Panc1 (cell line): ENCODE results near the gene LRRC23. TPM values are rescaled to one million over a fixed set of nuclear protein-coding genes. Genes with fewer than 3 reads are reported as not detected.

Source experiments
- ATAC-seq: fragments of 200-7000 bp; cut with Tn5 transposase; 2 replicates; pipeline ENCODE4 v1.9.1; 2020; ENCODE audit warnings: mild to moderate bottlenecking, moderate library complexity
- BruUV-seq: library from RNA; stranded (reverse); fragments of 400-500 nt; replicated peaks from 2 replicates; lab custom pipeline; 2021; lab: Mats Ljungman, UMichigan
- CTCF ChIA-PET: fragments of 300-600 bp; sonication (Branson Sonifier 250); formaldehyde crosslinking; loops from one replicate; lab custom pipeline; 2022; ENCODE audit warnings: antibody characterized with exemption; lab: Charles Lee
- POLR2A ChIA-PET: fragments of 300-600 bp; sonication (Branson Sonifier 250); formaldehyde crosslinking; loops from one replicate; lab custom pipeline; 2022; ENCODE audit warnings: antibody characterized with exemption; lab: Charles Lee
- DNase-seq: peaks from one replicate; pipeline ENCODE4 v3.0.0-alpha.2; 2010; ENCODE audit warnings: low read depth, low spot score
- H3K27ac ChIP-seq: 2 replicates; pipeline ENCODE4 v1.5.1; 2011; ENCODE audit warnings: mild to moderate bottlenecking, low read length, inconsistent platforms
- H3K27me3 ChIP-seq: fragments of 200-500 bp; sonication (Bioruptor generic); 2 replicates; pipeline ENCODE4 v1.6.0; 2014; ENCODE audit warnings: low read length, inconsistent platforms; ENCODE audit not compliant: control insufficient read depth, insufficient read depth
- H3K36me3 ChIP-seq: fragments of 200-500 bp; sonication (Bioruptor generic); 2 replicates; pipeline ENCODE4 v1.5.1; 2014; ENCODE audit warnings: inconsistent platforms, mild to moderate bottlenecking, low read length, moderate library complexity; ENCODE audit not compliant: control insufficient read depth, insufficient read depth
- H3K4me1 ChIP-seq: 2 replicates; pipeline ENCODE4 v1.5.1; 2011; ENCODE audit warnings: inconsistent platforms, mild to moderate bottlenecking, low read length, moderate library complexity; ENCODE audit not compliant: control insufficient read depth, insufficient read depth
- H3K4me3 ChIP-seq, 2 experiments: 2 replicates each; pipeline ENCODE4 v1.5.1; 2011 to 2012; ENCODE audit warnings: low read depth in 2 of 2, low read length in 2 of 2, mild to moderate bottlenecking in 2 of 2, inconsistent platforms in 1 of 2, moderate library complexity in 1 of 2
- H3K9me3 ChIP-seq: fragments of 200-500 bp; sonication (Bioruptor generic); 2 replicates; pipeline ENCODE4 v1.5.1; 2014; ENCODE audit warnings: low read depth, mild to moderate bottlenecking, inconsistent platforms, low read length, moderate library complexity; ENCODE audit not compliant: control insufficient read depth, insufficient read depth
- POLR2AphosphoS5 ChIP-seq: IDR thresholded peaks from 2 replicates; pipeline ENCODE4 v1.6.1; 2012; ENCODE audit warnings: mild to moderate bottlenecking, low read depth, low read length, moderate library complexity
- SIN3A ChIP-seq: IDR thresholded peaks from 2 replicates; pipeline ENCODE4 v1.6.1; 2012; ENCODE audit warnings: low read depth, mild to moderate bottlenecking, low read length, moderate library complexity, borderline replicate concordance; ENCODE audit not compliant: insufficient read depth
- TCF7L2 ChIP-seq: IDR thresholded peaks from 2 replicates; pipeline ENCODE4 v1.6.1; 2011; ENCODE audit warnings: mild to moderate bottlenecking, low read depth, low read length, inconsistent platforms
- in situ Hi-C: cut with HindIII; loops from 2 replicates; pipeline ENCODE4 v1.10.0; 2016; ENCODE audit warnings: low sequenced_read_pairs, low pct_unique_long_range_greater_than_20kb
- intact Hi-C: fragments of 100-400 bp; cut with micrococcal nuclease; formaldehyde crosslinking; loops from one replicate; pipeline ENCODE4 v1.10.0; 2022; ENCODE audit not compliant: unreplicated experiment
- total RNA-seq: library from RNA; stranded (reverse); gene quantifications from one replicate; pipeline ENCODE4 v1.2.1, GENCODE V29; 2021; ENCODE audit not compliant: unreplicated experiment
- TF ChIP-seq, protein P1 (sequence below): fragments of 450-650 bp; IDR thresholded peaks from 2 replicates; pipeline ENCODE4 v1.5.1; 2017; ENCODE audit warnings: mild to moderate bottlenecking
- TF ChIP-seq, protein P2 (sequence below), 2 experiments: IDR thresholded peaks; 2 replicates each; pipeline ENCODE4 v1.6.1; 2011 to 2012; ENCODE audit warnings: low read depth in 2 of 2, control low read depth in 1 of 2, low read length in 1 of 2, mild to moderate bottlenecking in 1 of 2, moderate library complexity in 1 of 2; ENCODE audit not compliant: insufficient read depth in 1 of 2

The LRRC23 gene
- total RNA-seq, 1 experiment from 2014 or later, result 6.5 TPM

DNA sequence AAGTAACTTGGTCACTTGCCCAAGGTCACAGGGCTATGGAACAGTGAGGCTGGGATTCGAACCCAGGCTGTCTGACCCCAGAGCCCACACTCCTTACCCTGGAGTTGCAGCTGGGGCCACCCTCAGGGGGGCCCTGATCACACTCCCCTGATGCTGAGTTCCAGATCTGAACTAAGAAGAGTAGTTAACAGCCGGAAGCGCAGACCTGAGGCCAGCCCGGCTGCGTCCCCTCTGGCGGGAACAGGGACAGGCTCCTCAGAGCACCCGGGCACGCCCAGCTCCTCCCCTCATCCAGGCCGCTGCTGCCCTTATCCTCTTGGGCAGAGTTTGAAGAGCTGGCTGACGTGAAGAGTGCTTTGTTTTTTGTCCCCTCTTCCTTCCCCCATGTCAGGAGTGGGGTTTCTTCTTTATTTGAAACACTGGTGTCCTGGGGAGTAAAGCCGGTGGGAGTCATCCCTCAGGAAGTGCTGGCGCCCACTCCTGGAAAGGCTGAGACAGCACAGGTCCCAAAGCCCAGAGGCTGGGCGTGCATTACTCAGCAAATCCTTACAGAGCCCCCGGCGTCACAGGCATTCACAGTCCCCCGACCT lies 57.2 kb downstream of the LRRC23 start:
- ChIA-PET POLR2A (no interaction called here), CTCF (interaction anchor here (1.0 kb wide), 1 partner anchor 15 kb away, joined by 3 read pairs; no protein-coding TSS in a partner anchor)
- peaks cover 11% of the 10 kb centered on the region for H3K36me3 ChIP-seq
- BruUV-seq, result no TSS peak
- no peaks in the 10 kb centered on the region for H3K27me3 ChIP-seq
- peak; percentile 67; the same call in 1 of the 2 replicates for ATAC-seq
- intact Hi-C loops, result no loop called here
- no peak overlapping the region for H3K4me3 ChIP-seq
- H3K9me3 ChIP-seq, result no peaks in the 10 kb centered on the region
- TF ChIP-seq POLR2AphosphoS5, result no peak
- no peak for TF ChIP-seq TCF7L2
- TF ChIP-seq SIN3A, result no peak
- TF ChIP-seq, protein P1, sequence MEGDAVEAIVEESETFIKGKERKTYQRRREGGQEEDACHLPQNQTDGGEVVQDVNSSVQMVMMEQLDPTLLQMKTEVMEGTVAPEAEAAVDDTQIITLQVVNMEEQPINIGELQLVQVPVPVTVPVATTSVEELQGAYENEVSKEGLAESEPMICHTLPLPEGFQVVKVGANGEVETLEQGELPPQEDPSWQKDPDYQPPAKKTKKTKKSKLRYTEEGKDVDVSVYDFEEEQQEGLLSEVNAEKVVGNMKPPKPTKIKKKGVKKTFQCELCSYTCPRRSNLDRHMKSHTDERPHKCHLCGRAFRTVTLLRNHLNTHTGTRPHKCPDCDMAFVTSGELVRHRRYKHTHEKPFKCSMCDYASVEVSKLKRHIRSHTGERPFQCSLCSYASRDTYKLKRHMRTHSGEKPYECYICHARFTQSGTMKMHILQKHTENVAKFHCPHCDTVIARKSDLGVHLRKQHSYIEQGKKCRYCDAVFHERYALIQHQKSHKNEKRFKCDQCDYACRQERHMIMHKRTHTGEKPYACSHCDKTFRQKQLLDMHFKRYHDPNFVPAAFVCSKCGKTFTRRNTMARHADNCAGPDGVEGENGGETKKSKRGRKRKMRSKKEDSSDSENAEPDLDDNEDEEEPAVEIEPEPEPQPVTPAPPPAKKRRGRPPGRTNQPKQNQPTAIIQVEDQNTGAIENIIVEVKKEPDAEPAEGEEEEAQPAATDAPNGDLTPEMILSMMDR, result peak; percentile 74
- TF ChIP-seq, protein P2, sequence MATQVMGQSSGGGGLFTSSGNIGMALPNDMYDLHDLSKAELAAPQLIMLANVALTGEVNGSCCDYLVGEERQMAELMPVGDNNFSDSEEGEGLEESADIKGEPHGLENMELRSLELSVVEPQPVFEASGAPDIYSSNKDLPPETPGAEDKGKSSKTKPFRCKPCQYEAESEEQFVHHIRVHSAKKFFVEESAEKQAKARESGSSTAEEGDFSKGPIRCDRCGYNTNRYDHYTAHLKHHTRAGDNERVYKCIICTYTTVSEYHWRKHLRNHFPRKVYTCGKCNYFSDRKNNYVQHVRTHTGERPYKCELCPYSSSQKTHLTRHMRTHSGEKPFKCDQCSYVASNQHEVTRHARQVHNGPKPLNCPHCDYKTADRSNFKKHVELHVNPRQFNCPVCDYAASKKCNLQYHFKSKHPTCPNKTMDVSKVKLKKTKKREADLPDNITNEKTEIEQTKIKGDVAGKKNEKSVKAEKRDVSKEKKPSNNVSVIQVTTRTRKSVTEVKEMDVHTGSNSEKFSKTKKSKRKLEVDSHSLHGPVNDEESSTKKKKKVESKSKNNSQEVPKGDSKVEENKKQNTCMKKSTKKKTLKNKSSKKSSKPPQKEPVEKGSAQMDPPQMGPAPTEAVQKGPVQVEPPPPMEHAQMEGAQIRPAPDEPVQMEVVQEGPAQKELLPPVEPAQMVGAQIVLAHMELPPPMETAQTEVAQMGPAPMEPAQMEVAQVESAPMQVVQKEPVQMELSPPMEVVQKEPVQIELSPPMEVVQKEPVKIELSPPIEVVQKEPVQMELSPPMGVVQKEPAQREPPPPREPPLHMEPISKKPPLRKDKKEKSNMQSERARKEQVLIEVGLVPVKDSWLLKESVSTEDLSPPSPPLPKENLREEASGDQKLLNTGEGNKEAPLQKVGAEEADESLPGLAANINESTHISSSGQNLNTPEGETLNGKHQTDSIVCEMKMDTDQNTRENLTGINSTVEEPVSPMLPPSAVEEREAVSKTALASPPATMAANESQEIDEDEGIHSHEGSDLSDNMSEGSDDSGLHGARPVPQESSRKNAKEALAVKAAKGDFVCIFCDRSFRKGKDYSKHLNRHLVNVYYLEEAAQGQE (IDR thresholded peaks at IDR 0.05; ENCODE audit: insufficient read depth in 1 of 2, low read depth in 2 of 2, low read length in 1 of 2), result no peak
- in situ Hi-C loops, result no loop called here
- DNase-seq, result no peak
- H3K27ac ChIP-seq, result peak overlapping the region; percentile 57
- H3K4me1 ChIP-seq, result peaks cover 17% of the 10 kb centered on the region

DNA sequence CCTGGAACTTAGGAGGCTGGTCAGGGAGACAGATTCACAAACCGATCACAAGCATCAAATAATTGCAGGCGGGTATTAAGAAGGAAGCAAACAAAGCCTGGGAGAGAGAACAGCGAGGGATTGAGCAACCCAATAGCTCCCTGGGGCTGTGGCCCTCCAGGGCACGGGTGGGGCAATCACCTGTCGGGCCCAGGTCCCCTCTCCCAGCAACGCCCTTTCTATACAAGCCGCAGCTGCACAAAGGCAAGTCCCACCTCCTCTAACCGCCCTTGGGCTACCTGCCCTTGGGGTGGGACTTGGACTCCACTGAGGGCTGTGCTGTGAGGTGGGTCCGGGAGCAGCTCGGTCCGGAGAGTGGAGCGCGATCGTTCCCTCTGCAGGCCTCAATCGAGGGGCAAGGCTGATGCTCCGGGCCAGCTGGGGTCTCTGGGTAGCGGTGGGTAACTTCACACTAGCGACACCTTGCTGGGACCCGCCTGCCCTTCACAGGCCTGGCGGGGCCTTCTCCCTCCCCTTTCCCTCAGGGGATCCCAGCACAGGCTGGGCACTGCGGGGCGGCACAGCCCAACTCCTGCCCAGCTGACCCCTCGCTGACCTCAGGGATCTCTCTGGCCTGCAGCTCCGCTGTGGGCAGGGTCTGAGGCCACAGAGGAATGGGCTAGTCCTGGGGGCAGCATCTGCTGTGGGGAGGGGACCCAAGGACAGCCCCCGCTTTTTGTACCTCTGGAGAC lies 57.8 kb downstream of the LRRC23 start:
- intact Hi-C loops (no loop called here), in situ Hi-C loops (no loop called here)
- Histone ChIP-seq H3K27me3 (no peaks in the 10 kb centered on the region), H3K9me3 (no peaks in the 10 kb centered on the region), H3K4me1 (peaks cover 17% of the 10 kb centered on the region), H3K27ac (peak overlapping the region; percentile 57), H3K36me3 (peaks cover 11% of the 10 kb centered on the region), H3K4me3 (no peak overlapping the region)
- TF ChIP-seq, protein P2 (IDR thresholded peaks at IDR 0.05; ENCODE audit: insufficient read depth in 1 of 2, low read depth in 2 of 2, low read length in 1 of 2), result no peak
- TF ChIP-seq POLR2AphosphoS5, result no peak
- TF ChIP-seq, protein P1, result peak; percentile 41
- DNase-seq, result no peak
- no peak for ATAC-seq
- POLR2A ChIA-PET, result no interaction called here
- no TSS peak for BruUV-seq
- CTCF ChIA-PET, result interaction anchor here (1.0 kb wide), 1 partner anchor 16 kb away, joined by 3 read pairs; no protein-coding TSS in a partner anchor
